NCI-H2107 (cell line): ENCODE results near the gene GALNTL6.
"Not testable (repeated sequence)": the region's sequence is repeated elsewhere in the genome, so short reads cannot be mapped to it uniquely, and the experiment has no call there.

Source experiments
- DNase-seq: peaks from one replicate; lab custom pipeline; 2025; lab: John Stamatoyannopoulos, UW

GALNTL6 gene

GRCh38 chr4:172868271-172868670, 1055.1 kb downstream of the GALNTL6 start:
- no peak for DNase-seq

- no peak for DNase-seq
Observed at GRCh38 chr4:172869621-172870268, 1056.5 kb downstream of the GALNTL6 start.

DNA sequence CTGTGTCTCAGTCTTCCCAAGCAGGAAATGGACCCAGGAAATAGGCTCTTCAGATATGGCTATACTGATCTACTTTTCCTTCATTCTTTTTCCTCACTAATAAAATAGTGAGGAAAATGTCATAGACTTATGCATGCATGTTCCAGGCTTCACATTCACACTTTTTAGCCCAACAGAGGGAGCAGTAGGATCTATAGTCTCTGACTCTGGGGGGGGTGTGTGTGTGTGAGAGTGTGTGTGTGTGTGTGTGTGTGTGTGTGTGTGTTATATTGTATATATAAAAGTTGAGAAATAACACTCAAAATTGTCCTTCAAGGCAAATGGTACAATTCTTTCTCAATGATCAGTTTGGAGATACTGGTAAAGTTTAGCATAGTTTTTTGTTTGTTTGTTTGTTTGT, 1058.2 kb downstream of the GALNTL6 start:
- no peak for DNase-seq

GRCh38 chr4:172874944-172875343, 1061.7 kb downstream of the GALNTL6 start:
- DNase-seq: no peak

GRCh38 chr4:172876394-172876793, 1063.2 kb downstream of the GALNTL6 start:
- no peak for DNase-seq

DNA sequence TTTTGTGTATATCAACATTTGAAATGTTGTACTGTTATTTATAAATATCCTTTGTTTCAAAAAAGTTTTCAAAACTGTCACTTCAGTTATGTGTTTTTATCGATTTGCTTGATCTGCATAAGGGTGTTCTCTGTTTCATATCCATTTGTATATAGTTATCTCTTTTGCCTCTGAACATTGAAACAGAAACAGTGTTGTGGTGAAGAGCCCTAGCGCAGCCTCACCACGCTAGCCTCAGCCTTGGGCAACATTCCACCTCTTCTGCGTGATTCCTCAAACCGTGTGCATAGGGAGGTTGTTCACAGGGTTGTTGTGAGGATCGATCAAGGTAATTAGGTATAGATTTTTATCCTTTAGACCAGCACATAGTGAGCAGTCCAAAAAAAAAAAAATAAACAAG, 1068.4 kb downstream of the GALNTL6 start:
- no peak for DNase-seq

GRCh38 chr4:172887358-172887757, 1074.2 kb downstream of the GALNTL6 start:
- not testable (repeated sequence) for DNase-seq

- DNase-seq: no peak
Observed at GRCh38 chr4:172887959-172888358, 1074.8 kb downstream of the GALNTL6 start.

- no peak for DNase-seq
Observed at GRCh38 chr4:172892300-172892699, 1079.1 kb downstream of the GALNTL6 start.

GRCh38 chr4:172895699-172896098, 1082.5 kb downstream of the GALNTL6 start:
- no peak for DNase-seq

DNA sequence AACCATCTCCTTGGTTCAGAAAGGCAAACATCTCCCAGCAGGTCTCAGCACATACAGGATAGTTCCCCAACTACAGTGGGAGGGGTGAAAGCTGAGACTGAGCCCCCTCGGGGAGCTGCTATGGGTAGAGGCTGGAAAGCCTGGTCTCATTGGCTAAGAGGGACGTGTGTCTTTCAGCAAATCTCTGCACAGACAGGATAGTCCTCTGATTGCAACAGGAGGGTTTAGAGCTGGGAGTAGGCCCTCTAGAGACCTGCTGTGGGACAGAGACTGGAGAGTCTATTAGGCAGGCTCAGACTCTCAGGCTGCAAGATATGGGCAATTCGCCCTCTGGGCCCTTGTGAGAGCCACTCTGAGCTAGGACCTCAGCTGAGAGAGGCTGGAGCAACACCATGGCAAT, 1083.8 kb downstream of the GALNTL6 start:
- DNase-seq: no peak

GRCh38 chr4:172898715-172899114, 1085.5 kb downstream of the GALNTL6 start:
- DNase-seq: no peak

GRCh38 chr4:172899861-172900260, 1086.7 kb downstream of the GALNTL6 start:
- no peak for DNase-seq

GRCh38 chr4:172900900-172901299, 1087.7 kb downstream of the GALNTL6 start:
- no peak for DNase-seq

DNA sequence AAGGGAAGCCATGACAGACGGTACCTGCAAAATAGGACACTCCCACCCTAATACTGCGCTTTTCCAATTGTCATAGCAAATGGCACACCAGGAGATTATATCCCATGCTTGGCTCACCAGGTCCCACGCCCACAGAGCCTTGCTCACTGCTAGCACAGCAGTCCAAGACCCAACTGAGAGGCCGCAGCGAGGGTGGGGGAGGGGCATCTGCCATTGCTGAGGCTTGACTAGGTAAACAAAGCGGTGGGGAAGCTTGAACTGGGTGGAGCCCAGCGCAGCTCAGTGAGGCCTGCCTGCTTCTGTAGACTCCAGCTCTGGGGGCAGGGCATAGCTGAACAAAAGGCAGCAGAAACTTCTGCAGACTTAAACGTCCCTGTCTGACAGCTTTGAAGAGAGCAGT, 1099.3 kb downstream of the GALNTL6 start:
- not testable (repeated sequence) for DNase-seq

- DNase-seq: not testable (repeated sequence)
Observed at GRCh38 chr4:172917403-172917802, 1104.2 kb downstream of the GALNTL6 start.

GRCh38 chr4:172919269-172919668, 1106.1 kb downstream of the GALNTL6 start:
- DNase-seq: no peak

DNA sequence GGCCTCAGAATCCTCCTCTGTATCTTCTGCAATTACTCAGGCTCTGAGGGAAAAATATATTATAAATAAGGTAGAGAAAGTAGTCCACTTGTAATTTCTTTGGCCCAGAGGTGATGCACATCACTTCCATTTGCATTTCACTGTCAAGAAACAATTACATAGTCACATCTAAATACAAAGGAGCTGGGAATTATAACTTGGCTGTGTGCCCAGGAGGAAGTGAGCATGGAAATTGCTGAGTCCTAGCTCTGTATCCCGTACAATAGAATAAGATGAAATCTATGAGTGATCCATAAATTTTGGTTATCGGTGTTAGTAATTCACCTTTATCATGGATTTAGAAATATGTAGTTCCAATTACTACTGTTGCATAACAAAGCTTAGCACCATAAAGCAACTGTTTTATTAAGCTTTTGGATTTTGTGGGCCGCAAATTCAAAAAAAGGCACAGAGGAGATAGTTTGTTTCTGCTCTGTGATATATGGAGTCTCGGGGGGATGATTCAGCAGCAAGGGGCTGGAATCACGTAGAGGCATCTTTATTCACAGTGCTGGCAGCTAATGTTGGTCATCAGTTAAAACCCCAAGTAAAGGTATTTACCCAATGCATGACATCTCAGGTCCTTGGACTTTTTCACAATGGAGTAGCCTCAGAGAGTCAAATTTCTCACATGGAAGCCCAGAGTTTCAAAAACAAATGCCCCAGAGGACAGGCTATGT, 1114.1 kb downstream of the GALNTL6 start:
- no peak for DNase-seq

DNA sequence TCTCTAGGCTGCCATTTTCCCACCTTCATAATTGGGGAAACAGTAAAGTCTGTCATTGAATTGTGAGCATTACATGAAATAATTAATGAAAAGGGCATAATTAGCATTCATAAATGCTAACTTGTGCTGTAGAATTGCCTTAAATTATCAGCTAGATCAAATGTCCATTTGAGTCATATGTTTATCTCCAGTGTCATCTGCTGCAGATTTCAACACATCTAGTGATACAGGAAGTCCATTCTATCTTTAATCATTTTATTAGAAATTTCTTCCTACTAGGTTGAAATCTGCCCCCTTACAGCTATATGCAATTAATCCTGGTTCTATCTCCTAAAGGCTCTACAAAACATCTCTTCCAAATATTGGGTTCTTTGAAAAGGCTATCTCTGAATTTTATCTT, 1115.1 kb downstream of the GALNTL6 start:
- DNase-seq: no peak

DNA sequence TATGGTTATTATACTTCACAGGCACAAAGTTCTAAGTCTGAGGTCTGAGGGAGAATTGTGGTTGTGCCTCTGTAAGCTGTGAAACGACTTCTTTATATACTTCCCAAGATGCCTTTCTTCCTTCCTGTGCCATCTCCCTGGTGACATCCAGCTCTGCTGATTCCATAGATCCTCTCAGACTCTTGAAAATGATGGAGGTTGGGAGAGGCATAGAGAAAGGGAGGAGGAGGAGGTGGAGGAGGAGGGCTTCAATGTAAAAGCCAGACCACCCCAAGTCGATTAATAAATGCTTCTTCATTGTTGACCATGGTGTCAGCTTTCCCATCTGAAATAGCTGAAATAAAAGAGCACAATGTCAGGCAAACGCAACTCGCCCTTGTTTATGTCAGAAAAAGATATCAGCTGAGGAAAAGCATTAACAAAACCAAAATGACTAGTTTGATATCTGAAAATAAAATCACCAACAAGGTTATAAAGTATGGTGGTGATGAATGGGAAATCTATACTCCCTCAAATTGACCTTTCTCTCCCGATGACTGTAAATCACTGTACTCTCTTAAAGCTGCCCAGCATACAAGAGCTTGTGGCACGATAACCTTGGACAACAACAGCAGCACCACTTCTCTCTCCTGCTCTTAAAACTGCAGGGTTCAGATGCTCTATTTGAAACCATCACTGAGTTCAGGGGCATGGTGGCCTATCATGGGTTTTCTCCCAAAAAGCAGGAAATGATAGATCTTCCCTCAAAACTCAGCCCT, 1125.0 kb downstream of the GALNTL6 start:
- no peak for DNase-seq

DNA sequence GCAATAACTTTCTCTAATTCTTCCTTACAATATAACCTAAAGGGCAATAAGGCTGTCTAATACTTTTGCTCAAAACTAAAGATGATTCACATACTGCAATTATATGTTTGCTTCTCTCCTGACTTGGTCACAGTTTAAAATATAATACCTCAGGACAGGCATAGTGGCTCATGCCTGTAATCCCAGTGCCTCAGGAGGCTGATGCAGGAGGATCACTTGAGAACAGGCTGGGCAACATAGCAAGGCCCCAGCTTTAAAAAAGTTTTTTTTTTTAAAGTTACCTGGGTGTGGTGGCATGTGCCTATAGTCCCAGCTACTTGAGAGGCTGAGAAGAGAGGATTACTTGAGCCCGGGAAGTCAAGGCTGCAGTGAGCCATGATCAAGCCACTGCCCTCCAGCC, 1125.7 kb downstream of the GALNTL6 start:
- DNase-seq: no peak

GRCh38 chr4:172942840-172943239, 1129.6 kb downstream of the GALNTL6 start:
- no peak for DNase-seq

DNA sequence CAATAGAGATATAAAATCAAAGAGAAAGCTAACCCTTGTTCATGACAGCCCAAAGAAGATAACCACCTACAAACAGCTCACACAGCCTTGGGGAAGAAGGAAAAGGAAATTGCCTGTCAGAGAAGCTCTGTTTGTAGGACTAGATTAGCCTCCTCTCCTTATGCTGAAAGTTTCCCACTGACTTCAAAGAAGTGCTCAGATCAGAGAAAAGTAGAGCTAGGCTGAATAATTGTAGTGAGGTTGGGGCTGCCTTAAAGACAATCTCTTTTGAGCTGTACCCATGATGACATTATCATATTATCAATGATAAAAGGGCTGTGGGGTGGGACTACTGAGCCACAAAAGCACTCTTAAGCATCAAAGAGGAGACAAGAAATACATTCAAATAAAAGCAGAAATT, 1132.4 kb downstream of the GALNTL6 start:
- no peak for DNase-seq
